K562 (cell line): ENCODE measurements around the gene SGMS1. TPM values are rescaled to one million over a fixed set of nuclear protein-coding genes. Genes with fewer than 3 reads are reported as not detected.

Source experiments
- ATAC-seq: fragments of 200-7000 bp; cut with Tn5 transposase; 3 replicates; pipeline ENCODE4 v1.9.1; 2020; ENCODE audit warnings: moderate library complexity
- BruUV-seq: library from RNA; stranded (reverse); fragments of 400-500 nt; replicated peaks from 2 replicates; lab custom pipeline; 2021; lab: Mats Ljungman, UMichigan
- CTCF ChIA-PET: fragments of 300-600 bp; formaldehyde crosslinking; extraction: SDS; loops from one replicate; lab custom pipeline; 2021; ENCODE audit warnings: low intra/inter-chr PET ratio; lab: Yijun Ruan, JAX
- POLR2A ChIA-PET: fragments of 300-600, 350-650 bp; sonication (Branson Sonifier 250); formaldehyde crosslinking; extraction: SDS; loops from one replicate; lab custom pipeline; 2021; ENCODE audit warnings: antibody characterized with exemption, inconsistent platforms; lab: Yijun Ruan, JAX
- DNase-seq, 4 experiments: peaks; one replicate each; pipeline versions ENCODE4 v3.0.0 to v3.0.0-alpha.2; 2011 to 2018; ENCODE audit warnings: low spot score in 3 of 4, mixed read lengths in 3 of 4; ENCODE audit errors: extremely low read depth in 1 of 4
- FAIRE-seq: peaks from 2 replicates; lab custom pipeline; 2011; peaks lifted over from hg19 to GRCh38; lab: Jason Lieb, UNC
- H2AFZ ChIP-seq: 2 replicates; pipeline ENCODE4 v1.6.0; 2011; ENCODE audit warnings: low read depth, low read length, control low read depth, inconsistent platforms
- H3K27ac ChIP-seq: fragments of 200-600 bp; 3 replicates; pipeline ENCODE4 v1.8.0; 2011; ENCODE audit warnings: low read depth, mild to moderate bottlenecking, control low read depth, inconsistent platforms, low read length, moderate library complexity, mixed read lengths; ENCODE audit errors: extremely low read depth
- H3K27me3 ChIP-seq, 2 experiments: fragments of 300-600 bp in 1 of 2; 2 replicates in 1 of 2; 3 replicates in 1 of 2; pipeline versions ENCODE4 v1.6.0 to v1.8.0; 2011; ENCODE audit warnings: inconsistent platforms in 2 of 2, low read length in 2 of 2, mild to moderate bottlenecking in 1 of 2, mixed read lengths in 1 of 2, moderate library complexity in 1 of 2; ENCODE audit not compliant: control insufficient read depth in 2 of 2, insufficient read depth in 2 of 2
- H3K36me3 ChIP-seq: fragments of 300-600 bp; 3 replicates; pipeline ENCODE4 v1.8.0; 2011; ENCODE audit warnings: mild to moderate bottlenecking, low read length, inconsistent platforms; ENCODE audit not compliant: control insufficient read depth, insufficient read depth
- H3K4me1 ChIP-seq, 2 experiments: fragments of 200-600 bp in 1 of 2; replicated peaks in 1 of 2; 2 replicates in 1 of 2; 3 replicates in 1 of 2; pipeline versions ENCODE4 v1.5.1 to v1.8.0; 2011; ENCODE audit warnings: inconsistent platforms in 2 of 2, low read length in 2 of 2, mild to moderate bottlenecking in 1 of 2, mixed read lengths in 1 of 2, moderate library complexity in 1 of 2; ENCODE audit not compliant: control insufficient read depth in 2 of 2, insufficient read depth in 2 of 2
- H3K4me2 ChIP-seq: 2 replicates; pipeline ENCODE4 v1.6.1; 2011; ENCODE audit warnings: low read length, control low read depth, inconsistent platforms, mixed read lengths; ENCODE audit not compliant: insufficient read depth
- H3K4me3 ChIP-seq: fragments of 200-600 bp; sonication (generic), shearing (Covaris generic); 2 replicates; pipeline ENCODE4 v1.5.1; 2016; ENCODE audit warnings: control low read depth, inconsistent platforms
- H3K79me2 ChIP-seq: fragments of 200-600 bp; 3 replicates; pipeline ENCODE4 v1.8.0; 2011; ENCODE audit warnings: low read length, inconsistent platforms; ENCODE audit not compliant: control insufficient read depth, insufficient read depth
- H3K9ac ChIP-seq, 2 experiments: 2 replicates each; pipeline versions ENCODE4 v1.6.0 to v1.6.1; 2011; ENCODE audit warnings: low read depth in 2 of 2, low read length in 2 of 2, control low read depth in 1 of 2, inconsistent platforms in 1 of 2, mild to moderate bottlenecking in 1 of 2, mixed read lengths in 1 of 2; ENCODE audit not compliant: insufficient read depth in 1 of 2
- H3K9me1 ChIP-seq: one replicate; pipeline ENCODE4 v1.6.0; 2011; ENCODE audit warnings: inconsistent platforms, mild to moderate bottlenecking, low read length, moderate library complexity; ENCODE audit not compliant: control insufficient read depth, insufficient read depth
- H3K9me3 ChIP-seq: replicated peaks from 2 replicates; pipeline ENCODE4 v1.5.1; 2011; ENCODE audit warnings: low read depth, low read length, inconsistent platforms; ENCODE audit not compliant: control insufficient read depth, insufficient read depth
- H4K20me1 ChIP-seq: replicated peaks from 2 replicates; pipeline ENCODE4 v1.6.1; 2011; ENCODE audit warnings: low read length, inconsistent platforms, mixed read lengths; ENCODE audit not compliant: control insufficient read depth, insufficient read depth
- BRD4 ChIP-seq: fragments of 200-600 bp; sonication (generic); IDR thresholded peaks from 2 replicates; pipeline ENCODE4 v1.6.1; 2017; ENCODE audit warnings: inconsistent platforms
- FOXA1 ChIP-seq: fragments of 450-650 bp; IDR thresholded peaks from 2 replicates; pipeline ENCODE4 v1.6.1; 2016; ENCODE audit warnings: mild to moderate bottlenecking, borderline replicate concordance
- GATAD2B ChIP-seq: fragments of 450-650 bp; IDR thresholded peaks from 2 replicates; pipeline ENCODE4 v1.6.1; 2017; ENCODE audit warnings: mild to moderate bottlenecking, borderline replicate concordance
- POLR3A ChIP-seq: IDR thresholded peaks from 2 replicates; pipeline ENCODE4 v1.6.1; 2011; ENCODE audit warnings: borderline replicate concordance, mild to moderate bottlenecking, moderate library complexity; ENCODE audit not compliant: insufficient read length, insufficient read depth; ENCODE audit errors: extremely low read depth
- RBBP5 ChIP-seq: fragments of 200-600 bp; sonication (generic); IDR thresholded peaks from 2 replicates; pipeline ENCODE4 v1.6.1; 2012; ENCODE audit warnings: borderline replicate concordance, mild to moderate bottlenecking, low read length, control low read depth, inconsistent platforms; ENCODE audit not compliant: insufficient read depth, poor library complexity, severe bottlenecking
- SMAD1 ChIP-seq: fragments of 150-350 bp; IDR thresholded peaks from 2 replicates; pipeline ENCODE4 v1.6.1; 2014; ENCODE audit warnings: low read length, low read depth; ENCODE audit not compliant: partially characterized antibody
- WGBS: fragments of 100-300 bp; shearing (Covaris generic); methylation state at CpG from one replicate; pipeline ENCODE4 v1.1.6; 2016; ENCODE audit warnings: low coverage, mixed read lengths; ENCODE audit not compliant: insufficient coverage; ENCODE audit errors: missing lambda C conversion rate; 5-methylcytosine and 5-hydroxymethylcytosine counted together
- in situ Hi-C: fragments of 300-500 bp; cut with MboI; formaldehyde crosslinking; loops from 4 replicates; pipeline ENCODE4 v1.15.0; 2018; ENCODE audit warnings: inconsistent platforms, mixed read lengths
- intact Hi-C: fragments of 100-400 bp; cut with micrococcal nuclease; formaldehyde crosslinking; loops from 2 replicates; pipeline ENCODE4 v1.14.2; 2022
- polyA plus RNA-seq, 8 experiments: library from polyadenylated mRNA; depleted of rRNA in 4 of 8; stranded (reverse) in 5 of 8; unstranded in 3 of 8; fragments of >200 nt; fragmentation: Nextera tagmentation in 2 of 8; fragmentation: Illumina TruSeq in 1 of 8; extraction: Ambion mirVana in 2 of 8; extraction: Trizol in 1 of 8; gene quantifications; 2 replicates each; pipeline versions ENCODE4 v1.2.1 to v1.2.3, GENCODE V29; 2011 to 2014; ENCODE audit warnings: inconsistent platforms in 1 of 8, missing spikeins in 1 of 8
- total RNA-seq, 7 experiments: library from RNA; depleted of rRNA in 6 of 7; stranded (reverse); fragments of >200 nt in 6 of 7; fragmentation: Illumina TruSeq in 2 of 7; extraction: Trizol in 2 of 7; gene quantifications; 2 replicates each; pipeline versions ENCODE4 v1.2.1 to v1.2.3, GENCODE V29; 2011 to 2021; ENCODE audit warnings: low replicate concordance in 1 of 7
- TF ChIP-seq, protein P1 (sequence below): fragments of 250-450 bp; sonication (Bioruptor Pico); IDR thresholded peaks from 2 replicates; pipeline ENCODE4 v1.4.0; 2020
- TF ChIP-seq, protein P2 (sequence below), 2 experiments: fragments of 450-650 bp; IDR thresholded peaks; 2 replicates each; pipeline ENCODE4 v1.6.1; 2018; ENCODE audit warnings: mild to moderate bottlenecking in 2 of 2, low read depth in 1 of 2; ENCODE audit not compliant: partially characterized antibody in 2 of 2

Gene SGMS1
- total and polyA plus RNA-seq, 9 of the 15 experiments (the other 6 are each of a cell fraction or from before 2014, with no cell fraction given), result 22.6 to 232 (median 82.2) TPM

DNA sequence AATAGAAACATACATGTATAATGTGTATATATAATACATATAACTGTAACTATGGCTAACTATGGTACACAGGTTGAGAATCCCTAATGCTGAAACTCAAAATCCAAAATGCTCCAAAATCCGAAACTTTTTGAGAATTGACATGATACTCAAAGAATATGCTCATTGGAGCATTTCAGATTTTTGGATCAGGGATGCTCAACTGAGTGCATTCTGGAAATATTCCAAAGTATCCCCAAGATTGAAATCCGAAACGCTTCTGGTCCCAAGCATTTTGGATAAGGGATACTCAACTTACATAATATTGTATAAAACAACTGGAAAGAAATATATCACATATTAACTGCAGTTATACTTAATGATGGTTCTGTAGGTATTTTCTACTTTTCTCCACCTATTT is 278.2 kb downstream of the SGMS1 start:
- H3K27me3 ChIP-seq, result no peaks in the 10 kb centered on the region
- CTCF ChIA-PET, result no interaction called here
- no peak overlapping the region for H2AFZ ChIP-seq
- no TSS peak for BruUV-seq
- FAIRE-seq (no peak), ATAC-seq (no peak), DNase-seq (no peak)
- H3K27ac ChIP-seq, result no peak overlapping the region
- H3K79me2 ChIP-seq, result peaks cover 98% of the 10 kb centered on the region
- no peaks in the 10 kb centered on the region for H4K20me1 ChIP-seq
- POLR2A ChIA-PET, result interaction anchor here (1.1 kb wide), 1 partner anchor 34 kb away, joined by 3 read pairs; no protein-coding TSS in a partner anchor
- 95% methylated on average over 3 of the region's 3 CpGs for WGBS
- TF ChIP-seq, protein P1, sequence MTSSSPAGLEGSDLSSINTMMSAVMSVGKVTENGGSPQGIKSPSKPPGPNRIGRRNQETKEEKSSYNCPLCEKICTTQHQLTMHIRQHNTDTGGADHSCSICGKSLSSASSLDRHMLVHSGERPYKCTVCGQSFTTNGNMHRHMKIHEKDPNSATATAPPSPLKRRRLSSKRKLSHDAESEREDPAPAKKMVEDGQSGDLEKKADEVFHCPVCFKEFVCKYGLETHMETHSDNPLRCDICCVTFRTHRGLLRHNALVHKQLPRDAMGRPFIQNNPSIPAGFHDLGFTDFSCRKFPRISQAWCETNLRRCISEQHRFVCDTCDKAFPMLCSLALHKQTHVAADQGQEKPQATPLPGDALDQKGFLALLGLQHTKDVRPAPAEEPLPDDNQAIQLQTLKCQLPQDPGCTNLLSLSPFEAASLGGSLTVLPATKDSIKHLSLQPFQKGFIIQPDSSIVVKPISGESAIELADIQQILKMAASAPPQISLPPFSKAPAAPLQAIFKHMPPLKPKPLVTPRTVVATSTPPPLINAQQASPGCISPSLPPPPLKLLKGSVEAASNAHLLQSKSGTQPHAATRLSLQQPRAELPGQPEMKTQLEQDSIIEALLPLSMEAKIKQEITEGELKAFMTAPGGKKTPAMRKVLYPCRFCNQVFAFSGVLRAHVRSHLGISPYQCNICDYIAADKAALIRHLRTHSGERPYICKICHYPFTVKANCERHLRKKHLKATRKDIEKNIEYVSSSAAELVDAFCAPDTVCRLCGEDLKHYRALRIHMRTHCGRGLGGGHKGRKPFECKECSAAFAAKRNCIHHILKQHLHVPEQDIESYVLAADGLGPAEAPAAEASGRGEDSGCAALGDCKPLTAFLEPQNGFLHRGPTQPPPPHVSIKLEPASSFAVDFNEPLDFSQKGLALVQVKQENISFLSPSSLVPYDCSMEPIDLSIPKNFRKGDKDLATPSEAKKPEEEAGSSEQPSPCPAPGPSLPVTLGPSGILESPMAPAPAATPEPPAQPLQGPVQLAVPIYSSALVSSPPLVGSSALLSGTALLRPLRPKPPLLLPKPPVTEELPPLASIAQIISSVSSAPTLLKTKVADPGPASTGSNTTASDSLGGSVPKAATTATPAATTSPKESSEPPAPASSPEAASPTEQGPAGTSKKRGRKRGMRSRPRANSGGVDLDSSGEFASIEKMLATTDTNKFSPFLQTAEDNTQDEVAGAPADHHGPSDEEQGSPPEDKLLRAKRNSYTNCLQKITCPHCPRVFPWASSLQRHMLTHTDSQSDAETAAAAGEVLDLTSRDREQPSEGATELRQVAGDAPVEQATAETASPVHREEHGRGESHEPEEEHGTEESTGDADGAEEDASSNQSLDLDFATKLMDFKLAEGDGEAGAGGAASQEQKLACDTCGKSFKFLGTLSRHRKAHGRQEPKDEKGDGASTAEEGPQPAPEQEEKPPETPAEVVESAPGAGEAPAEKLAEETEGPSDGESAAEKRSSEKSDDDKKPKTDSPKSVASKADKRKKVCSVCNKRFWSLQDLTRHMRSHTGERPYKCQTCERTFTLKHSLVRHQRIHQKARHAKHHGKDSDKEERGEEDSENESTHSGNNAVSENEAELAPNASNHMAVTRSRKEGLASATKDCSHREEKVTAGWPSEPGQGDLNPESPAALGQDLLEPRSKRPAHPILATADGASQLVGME (CRISPR knock-in tag), result no peak
- TF ChIP-seq FOXA1 (no peak), POLR3A (no peak), RBBP5 (no peak), BRD4 (no peak), GATAD2B (no peak), SMAD1 (no peak)
- TF ChIP-seq, protein P2, sequence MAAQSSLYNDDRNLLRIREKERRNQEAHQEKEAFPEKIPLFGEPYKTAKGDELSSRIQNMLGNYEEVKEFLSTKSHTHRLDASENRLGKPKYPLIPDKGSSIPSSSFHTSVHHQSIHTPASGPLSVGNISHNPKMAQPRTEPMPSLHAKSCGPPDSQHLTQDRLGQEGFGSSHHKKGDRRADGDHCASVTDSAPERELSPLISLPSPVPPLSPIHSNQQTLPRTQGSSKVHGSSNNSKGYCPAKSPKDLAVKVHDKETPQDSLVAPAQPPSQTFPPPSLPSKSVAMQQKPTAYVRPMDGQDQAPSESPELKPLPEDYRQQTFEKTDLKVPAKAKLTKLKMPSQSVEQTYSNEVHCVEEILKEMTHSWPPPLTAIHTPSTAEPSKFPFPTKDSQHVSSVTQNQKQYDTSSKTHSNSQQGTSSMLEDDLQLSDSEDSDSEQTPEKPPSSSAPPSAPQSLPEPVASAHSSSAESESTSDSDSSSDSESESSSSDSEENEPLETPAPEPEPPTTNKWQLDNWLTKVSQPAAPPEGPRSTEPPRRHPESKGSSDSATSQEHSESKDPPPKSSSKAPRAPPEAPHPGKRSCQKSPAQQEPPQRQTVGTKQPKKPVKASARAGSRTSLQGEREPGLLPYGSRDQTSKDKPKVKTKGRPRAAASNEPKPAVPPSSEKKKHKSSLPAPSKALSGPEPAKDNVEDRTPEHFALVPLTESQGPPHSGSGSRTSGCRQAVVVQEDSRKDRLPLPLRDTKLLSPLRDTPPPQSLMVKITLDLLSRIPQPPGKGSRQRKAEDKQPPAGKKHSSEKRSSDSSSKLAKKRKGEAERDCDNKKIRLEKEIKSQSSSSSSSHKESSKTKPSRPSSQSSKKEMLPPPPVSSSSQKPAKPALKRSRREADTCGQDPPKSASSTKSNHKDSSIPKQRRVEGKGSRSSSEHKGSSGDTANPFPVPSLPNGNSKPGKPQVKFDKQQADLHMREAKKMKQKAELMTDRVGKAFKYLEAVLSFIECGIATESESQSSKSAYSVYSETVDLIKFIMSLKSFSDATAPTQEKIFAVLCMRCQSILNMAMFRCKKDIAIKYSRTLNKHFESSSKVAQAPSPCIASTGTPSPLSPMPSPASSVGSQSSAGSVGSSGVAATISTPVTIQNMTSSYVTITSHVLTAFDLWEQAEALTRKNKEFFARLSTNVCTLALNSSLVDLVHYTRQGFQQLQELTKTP (IDR thresholded peaks at IDR 0.05; ENCODE audit: low read depth in 1 of 2, partially characterized antibody in 2 of 2), result no peak
- H3K4me1 ChIP-seq, result peaks cover 0 to 18% of the 10 kb centered on the region in 2 experiments; a peak in 2 of 5 replicates
- no peak overlapping the region for H3K4me3 ChIP-seq
- H3K9me1 ChIP-seq, result no peaks in the 10 kb centered on the region
- no peak overlapping the region for H3K4me2 ChIP-seq
- in situ Hi-C loops, result no loop called here
- H3K9me3 ChIP-seq, result peaks cover 9% of the 10 kb centered on the region
- H3K36me3 ChIP-seq, result peaks cover 51% of the 10 kb centered on the region
- no peak overlapping the region for H3K9ac ChIP-seq
- intact Hi-C loops, result no loop called here
